HG03558 (cell line): ENCODE data around the gene ATP10B.

Experiments
- ATAC-seq: cut with Tn5 transposase; IDR thresholded peaks from one replicate; pipeline ENCODE4 v1.9.1; 2021; ENCODE audit warnings: moderate number of reproducible peaks; ENCODE audit not compliant: unreplicated experiment; ENCODE audit errors: extremely low read depth

Gene ATP10B

GRCh38 chr5:160694896-160695295 is 157.1 kb downstream of the ATP10B start:
- ATAC-seq = no peak

- no peak for ATAC-seq
Measured at GRCh38 chr5:160693831-160694465, 158.1 kb downstream of the ATP10B start.

GRCh38 chr5:160692271-160692670 is 159.7 kb downstream of the ATP10B start:
- ATAC-seq = no peak

GRCh38 chr5:160685695-160686094 is 166.3 kb downstream of the ATP10B start:
- ATAC-seq = no peak

- ATAC-seq = no peak
Measured at GRCh38 chr5:160685219-160685618, 166.8 kb downstream of the ATP10B start.

GRCh38 chr5:160679567-160680309 is 172.3 kb downstream of the ATP10B start:
- no peak for ATAC-seq

GRCh38 chr5:160675988-160676387 is 176.0 kb downstream of the ATP10B start:
- ATAC-seq = no peak

GRCh38 chr5:160674901-160675300 is 177.1 kb downstream of the ATP10B start:
- no peak for ATAC-seq

- no peak for ATAC-seq
Measured at GRCh38 chr5:160672521-160672920, 179.5 kb downstream of the ATP10B start.

GRCh38 chr5:160668356-160668755 is 183.7 kb downstream of the ATP10B start:
- no peak for ATAC-seq

- no peak for ATAC-seq
Measured at GRCh38 chr5:160667160-160667559, 184.9 kb downstream of the ATP10B start.

GRCh38 chr5:160665460-160665859 is 186.6 kb downstream of the ATP10B start:
- ATAC-seq = no peak

GRCh38 chr5:160660132-160660531 is 191.9 kb downstream of the ATP10B start:
- no peak for ATAC-seq

- ATAC-seq = no peak
Measured at GRCh38 chr5:160657622-160658458, 194.2 kb downstream of the ATP10B start.

GRCh38 chr5:160657068-160657507 is 194.9 kb downstream of the ATP10B start:
- ATAC-seq = no peak

- ATAC-seq = no peak
Measured at GRCh38 chr5:160655717-160656116, 196.3 kb downstream of the ATP10B start.

- ATAC-seq = no peak
Measured at GRCh38 chr5:160651692-160652645, 200.0 kb downstream of the ATP10B start.

GRCh38 chr5:160649304-160649703 is 202.7 kb downstream of the ATP10B start:
- peak; percentile 52 for ATAC-seq

GRCh38 chr5:160646033-160646432 is 206.0 kb downstream of the ATP10B start:
- no peak for ATAC-seq
